ENCODE data around the gene DBP.
"Not testable (repeated sequence)": the region's sequence is repeated elsewhere in the genome, so short reads cannot be mapped to it uniquely, and the experiment has no call there.

DBP gene

DNA sequence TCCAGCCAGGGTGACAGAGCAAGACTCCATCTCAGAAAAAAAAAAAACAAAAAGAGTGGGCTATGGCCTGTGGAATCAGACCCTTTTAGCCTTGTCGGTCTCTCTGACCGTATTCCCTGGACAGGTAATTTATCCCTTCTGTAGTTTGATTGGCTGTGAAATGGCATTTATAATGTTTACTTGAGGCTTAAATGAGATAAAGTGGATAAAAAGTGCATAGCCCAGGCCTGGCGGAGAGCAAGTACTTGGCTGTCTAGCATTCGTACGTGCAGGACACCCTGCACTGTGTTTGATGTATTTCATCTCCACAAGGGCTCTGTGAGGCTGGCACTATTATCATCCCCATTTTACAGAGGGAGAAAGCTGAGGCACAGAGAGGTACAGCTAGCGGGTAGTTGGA, 28.6 kb upstream of the DBP start:
- no peak for DNase-seq (ENCODE audit: low read depth)

- DNase-seq (ENCODE audit: low read depth) = no peak
These were observed 27.3 kb upstream of the DBP start for GRCh38 chr19:48664476-48664875.

GRCh38 chr19:48663667-48664066, 26.5 kb upstream of the DBP start:
- DNase-seq (ENCODE audit: low read depth) = no peak

DNA sequence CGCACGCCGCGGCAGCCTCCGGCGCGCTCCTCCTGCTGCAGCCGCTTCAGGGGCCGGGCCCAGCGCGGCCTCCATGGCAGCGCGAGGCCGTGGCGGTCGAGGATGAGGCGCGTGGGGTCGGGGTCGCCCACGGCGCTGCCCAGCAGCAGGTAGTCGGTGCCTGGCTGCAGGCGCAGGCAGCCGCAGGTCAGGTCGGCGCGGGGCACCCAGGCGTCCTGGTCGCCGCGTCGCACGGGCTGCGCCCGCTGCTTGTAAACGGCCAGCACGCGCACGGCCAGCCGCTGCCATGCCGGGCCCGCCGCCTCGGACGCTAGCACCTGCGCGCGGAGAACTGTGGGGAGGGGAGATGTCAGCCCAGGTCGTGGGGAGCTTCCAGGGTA, 24.5 kb upstream of the DBP start:
- no peak for DNase-seq (ENCODE audit: low read depth)

GRCh38 chr19:48660852-48661710, 23.9 kb upstream of the DBP start:
- DNase-seq (ENCODE audit: low read depth) = peak; percentile 56

GRCh38 chr19:48659768-48660167, 22.6 kb upstream of the DBP start:
- no peak for DNase-seq (ENCODE audit: low read depth)

DNA sequence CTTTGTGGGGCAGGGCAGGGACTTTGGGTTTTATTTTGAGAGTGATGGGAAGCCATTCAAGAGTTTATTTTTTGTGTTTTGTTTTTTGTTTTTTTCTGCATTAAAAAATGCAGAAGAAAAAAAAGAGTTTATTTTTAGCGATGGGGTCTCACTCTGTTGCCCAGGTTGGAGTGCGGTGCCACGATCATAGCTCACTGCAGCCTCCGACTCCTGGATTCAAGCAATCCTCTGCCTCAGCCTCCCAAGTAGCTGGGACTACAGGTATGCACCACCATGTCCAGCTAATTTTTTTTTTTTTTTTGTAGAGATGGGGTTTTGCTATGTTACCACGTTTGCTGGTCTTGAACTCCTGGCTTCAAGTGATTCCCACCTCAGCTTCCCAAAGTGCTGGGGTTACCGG, 21.3 kb upstream of the DBP start:
- no peak for DNase-seq (ENCODE audit: low read depth)

DNA sequence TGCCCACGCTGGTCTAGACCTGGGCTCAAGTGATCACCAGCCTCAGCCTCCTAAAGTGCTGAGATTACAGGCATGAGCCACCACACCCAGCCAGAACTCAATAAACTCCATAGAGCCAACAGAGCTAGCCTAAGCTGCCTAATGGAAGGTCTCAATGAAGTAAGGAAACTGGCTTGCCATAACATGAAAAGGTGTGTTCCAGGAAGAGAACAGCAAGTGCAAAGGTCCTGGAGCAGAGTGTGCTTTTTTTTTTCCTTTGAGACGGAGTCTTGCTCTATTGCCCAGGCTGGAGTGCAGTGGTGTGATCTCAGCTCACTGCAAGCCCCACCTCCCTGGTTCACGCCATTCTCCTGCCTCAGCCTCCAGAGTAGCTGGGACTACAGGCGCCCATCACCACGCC, 20.6 kb upstream of the DBP start:
- not testable (repeated sequence) for DNase-seq (ENCODE audit: low read depth)

GRCh38 chr19:48656840-48657474, 19.8 kb upstream of the DBP start:
- no peak for DNase-seq (ENCODE audit: low read depth)

- DNase-seq (ENCODE audit: low read depth) = no peak
These were observed 17.3 kb upstream of the DBP start for GRCh38 chr19:48654299-48655059.

- no peak for DNase-seq (ENCODE audit: low read depth)
These were observed 14.5 kb upstream of the DBP start for GRCh38 chr19:48651683-48652048.

DNA sequence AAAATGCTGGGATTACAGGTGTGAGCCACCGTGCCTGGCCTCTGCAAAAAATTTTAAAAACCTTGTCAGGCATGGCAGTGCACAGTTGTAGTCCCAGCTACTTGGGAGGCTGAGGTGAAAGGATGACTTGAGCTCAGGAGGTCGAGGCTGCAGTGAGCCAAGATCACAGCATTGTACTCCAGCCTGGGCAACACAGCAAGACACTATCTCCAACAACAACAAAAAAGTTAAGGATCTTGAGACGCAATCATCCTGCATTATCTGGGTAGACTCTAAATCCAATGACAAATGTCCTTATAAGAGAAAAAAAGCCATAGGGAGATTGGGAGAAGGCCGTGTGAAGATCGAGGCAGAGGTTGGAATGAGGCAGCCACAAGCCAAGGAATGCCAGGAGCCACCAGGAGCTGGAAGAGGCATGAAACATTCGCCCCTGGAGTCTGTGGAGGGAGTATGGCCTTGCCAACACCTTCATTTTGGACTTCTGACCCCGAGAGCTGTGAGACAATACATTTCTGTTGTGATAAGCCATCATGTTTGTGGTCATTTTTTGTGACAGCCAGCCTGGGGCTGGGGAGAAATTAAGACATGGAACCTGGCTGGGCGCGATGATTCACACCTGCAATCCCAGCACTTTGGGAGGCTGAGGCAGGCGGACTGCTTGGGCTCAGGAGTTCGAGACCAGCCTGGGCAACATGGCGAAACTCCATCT, 13.9 kb upstream of the DBP start:
- no peak for DNase-seq (ENCODE audit: low read depth)

GRCh38 chr19:48648134-48648533, 11.0 kb upstream of the DBP start:
- DNase-seq (ENCODE audit: low read depth) = no peak

- DNase-seq (ENCODE audit: low read depth) = no peak
These were observed 9.6 kb upstream of the DBP start for GRCh38 chr19:48646722-48647216.

DNA sequence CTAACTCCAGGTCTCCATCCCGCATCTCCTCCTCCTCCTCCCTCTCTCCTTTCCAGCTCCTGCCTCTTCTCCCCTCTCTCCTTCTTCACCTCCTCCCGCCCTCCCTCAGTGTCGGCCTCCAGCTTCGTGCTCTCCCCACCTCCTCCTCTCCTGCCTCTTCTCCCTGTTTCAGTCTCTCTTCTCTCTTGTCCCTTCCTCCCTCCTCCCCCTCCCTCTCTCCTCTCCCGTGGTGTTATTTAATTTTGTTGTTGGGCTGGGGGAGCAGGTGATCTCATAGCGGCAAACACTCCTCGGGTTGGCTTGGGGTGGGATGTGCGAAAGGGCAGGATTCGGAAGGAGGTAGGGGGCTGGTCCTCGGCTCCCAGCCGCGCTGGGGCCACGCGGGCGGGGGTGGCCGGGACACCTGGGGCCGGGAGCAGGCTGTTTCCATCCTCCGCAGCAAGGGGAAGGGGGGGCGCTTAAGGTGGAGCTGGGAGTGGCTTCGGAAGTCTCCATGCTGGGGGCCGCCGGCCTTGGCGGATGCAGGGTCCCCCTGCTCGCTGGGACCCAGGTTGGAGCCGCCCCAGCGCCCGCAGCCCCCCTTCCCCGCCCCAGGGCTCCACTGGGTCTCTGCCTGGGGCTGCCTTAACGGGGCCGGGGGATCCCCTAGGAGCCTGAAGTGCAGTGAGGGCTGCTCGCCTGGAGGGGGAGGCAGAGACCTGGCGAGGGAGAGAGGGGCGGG, 9.0 kb upstream of the DBP start, which contains the start of gene CA11:
TSS of gene CA11 (minus strand) at position 187 of the 721 bp plus-strand sequence. CDS start 555 bp downstream, outside the sequence.
- DNase-seq (ENCODE audit: low read depth) = peak; percentile 88

- no peak for DNase-seq (ENCODE audit: low read depth)
These were observed 8.4 kb upstream of the DBP start for GRCh38 chr19:48645620-48646000.

- peak; percentile 60 for DNase-seq (ENCODE audit: low read depth)
These were observed 7.8 kb upstream of the DBP start for GRCh38 chr19:48644839-48645619.

DNA sequence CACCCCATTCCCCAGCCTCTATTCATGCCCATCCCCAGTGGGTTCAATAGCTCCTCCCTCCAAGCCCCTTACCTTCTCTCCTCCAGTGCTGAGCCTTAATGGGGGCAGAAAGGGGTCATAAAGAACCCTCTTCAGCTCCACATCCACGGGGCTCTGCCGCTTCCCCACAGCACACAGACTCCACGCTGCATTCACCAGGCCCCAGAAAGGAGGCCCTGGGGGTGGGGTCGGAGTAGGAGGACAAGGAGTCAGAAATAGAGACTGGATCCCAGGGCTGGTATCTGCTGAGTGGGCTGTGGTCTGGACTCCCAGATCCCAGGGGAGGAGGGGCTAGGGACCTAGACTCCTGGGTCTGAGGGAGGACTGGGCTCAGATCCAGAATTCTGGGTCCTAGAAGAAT, 7.2 kb upstream of the DBP start:
- DNase-seq (ENCODE audit: low read depth) = no peak

- no peak for DNase-seq (ENCODE audit: low read depth)
These were observed 5.7 kb upstream of the DBP start for GRCh38 chr19:48642862-48643261.

GRCh38 chr19:48641850-48642249, 4.7 kb upstream of the DBP start:
- DNase-seq (ENCODE audit: low read depth) = no peak

All from activated T-helper 9 cell treated with anti-CD3 and anti-CD28 coated beads, Interleukin-2, amount 50 U/mL, for 16 hours (primary cell).